ENCODE data around the gene RAB6B.

DNA sequence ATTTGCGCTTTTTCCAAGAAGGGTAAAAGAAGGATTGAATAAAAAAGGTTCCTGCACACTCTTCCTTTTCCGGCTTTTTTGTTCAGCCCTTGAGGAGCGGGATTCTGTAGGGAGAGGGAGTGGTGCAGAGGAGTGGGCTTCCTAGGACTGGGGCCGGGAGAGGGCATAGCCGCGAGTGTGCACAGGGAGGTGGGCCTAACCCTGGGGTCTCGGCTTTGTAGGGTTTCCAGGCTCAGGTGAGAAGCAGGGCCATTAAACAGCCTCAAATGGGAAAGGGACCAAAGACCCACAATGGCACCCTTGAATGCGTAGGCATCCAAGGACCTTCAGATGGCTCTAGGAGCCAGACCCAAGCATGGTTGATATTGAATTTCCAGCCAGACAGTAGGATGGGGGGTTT lies 35.4 kb upstream of the RAB6B start:
- TF ChIP-seq, protein P1, sequence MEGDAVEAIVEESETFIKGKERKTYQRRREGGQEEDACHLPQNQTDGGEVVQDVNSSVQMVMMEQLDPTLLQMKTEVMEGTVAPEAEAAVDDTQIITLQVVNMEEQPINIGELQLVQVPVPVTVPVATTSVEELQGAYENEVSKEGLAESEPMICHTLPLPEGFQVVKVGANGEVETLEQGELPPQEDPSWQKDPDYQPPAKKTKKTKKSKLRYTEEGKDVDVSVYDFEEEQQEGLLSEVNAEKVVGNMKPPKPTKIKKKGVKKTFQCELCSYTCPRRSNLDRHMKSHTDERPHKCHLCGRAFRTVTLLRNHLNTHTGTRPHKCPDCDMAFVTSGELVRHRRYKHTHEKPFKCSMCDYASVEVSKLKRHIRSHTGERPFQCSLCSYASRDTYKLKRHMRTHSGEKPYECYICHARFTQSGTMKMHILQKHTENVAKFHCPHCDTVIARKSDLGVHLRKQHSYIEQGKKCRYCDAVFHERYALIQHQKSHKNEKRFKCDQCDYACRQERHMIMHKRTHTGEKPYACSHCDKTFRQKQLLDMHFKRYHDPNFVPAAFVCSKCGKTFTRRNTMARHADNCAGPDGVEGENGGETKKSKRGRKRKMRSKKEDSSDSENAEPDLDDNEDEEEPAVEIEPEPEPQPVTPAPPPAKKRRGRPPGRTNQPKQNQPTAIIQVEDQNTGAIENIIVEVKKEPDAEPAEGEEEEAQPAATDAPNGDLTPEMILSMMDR (conservative IDR thresholded peaks at IDR 0.05; ENCODE audit: low read depth, low read length) = no peak
- no peak for TF ChIP-seq EZH2 (IDR thresholded peaks at IDR 0.05; ENCODE audit: borderline replicate concordance, low read depth, low read length, poor library complexity, severe bottlenecking)
